MM.1S (cell line): ENCODE measurements around the gene LRIT1.

Experiments used
- DNase-seq: peaks from one replicate; pipeline ENCODE4 v3.0.0-alpha.2; 2015
- H2AFZ ChIP-seq: fragments of 300-600 bp; sonication (generic); 2 replicates; pipeline ENCODE4 v1.6.0; 2016; ENCODE audit warnings: antibody characterized with exemption, low read length
- H3F3A ChIP-seq: fragments of 300-600 bp; sonication (generic); 2 replicates; pipeline ENCODE4 v1.6.1; 2016; ENCODE audit warnings: mild to moderate bottlenecking, antibody characterized with exemption, low read length, moderate library complexity, mixed read lengths; ENCODE audit not compliant: insufficient read depth
- H3K27ac ChIP-seq: fragments of 300-600 bp; sonication (generic); 2 replicates; pipeline ENCODE4 v1.5.1; 2016; ENCODE audit warnings: mild to moderate bottlenecking, low read length
- H3K27me3 ChIP-seq: fragments of 300-600 bp; sonication (generic); replicated peaks from 2 replicates; pipeline ENCODE4 v1.6.0; 2016; ENCODE audit warnings: low read length; ENCODE audit not compliant: insufficient read depth
- H3K36me3 ChIP-seq: fragments of 300-600 bp; sonication (generic); replicated peaks from 2 replicates; pipeline ENCODE4 v1.6.1; 2016; ENCODE audit warnings: mild to moderate bottlenecking, low read length, mixed read lengths; ENCODE audit not compliant: insufficient read depth
- H3K4me1 ChIP-seq: fragments of 300-600 bp; sonication (generic); 2 replicates; pipeline ENCODE4 v1.6.1; 2016; ENCODE audit warnings: low read length, mixed read lengths
- H3K4me2 ChIP-seq: fragments of 300-600 bp; sonication (generic); 2 replicates; pipeline ENCODE4 v1.6.0; 2016; ENCODE audit warnings: low read depth, low read length
- H3K4me3 ChIP-seq: fragments of 300-600 bp; sonication (generic); 2 replicates; pipeline ENCODE4 v1.5.1; 2016; ENCODE audit warnings: low read length, mixed read lengths
- H3K79me2 ChIP-seq: fragments of 300-600 bp; sonication (generic); 2 replicates; pipeline ENCODE4 v1.6.1; 2016; ENCODE audit warnings: mixed run types, low read length, mixed read lengths
- H3K9ac ChIP-seq: fragments of 300-600 bp; sonication (generic); 2 replicates; pipeline ENCODE4 v1.6.1; 2016; ENCODE audit warnings: low read length, mixed read lengths
- H3K9me2 ChIP-seq: fragments of 300-600 bp; sonication (generic); replicated peaks from 2 replicates; pipeline ENCODE4 v1.6.1; 2016; ENCODE audit warnings: mild to moderate bottlenecking, low read length, mixed read lengths; ENCODE audit not compliant: insufficient read depth
- H3K9me3 ChIP-seq: fragments of 300-600 bp; sonication (generic); replicated peaks from 2 replicates; pipeline ENCODE4 v1.6.1; 2016; ENCODE audit warnings: mild to moderate bottlenecking, low read length, mixed read lengths; ENCODE audit not compliant: insufficient read depth
- H4K20me1 ChIP-seq: fragments of 300-600 bp; sonication (generic); 2 replicates; pipeline ENCODE4 v1.6.1; 2016; ENCODE audit warnings: mild to moderate bottlenecking, low read length, moderate library complexity, mixed read lengths; ENCODE audit not compliant: insufficient read depth
- EZH2 ChIP-seq: fragments of 300-600 bp; sonication (generic); optimal IDR thresholded peaks from 2 replicates; pipeline ENCODE3; 2017; ENCODE audit warnings: low read depth, mild to moderate bottlenecking, antibody characterized with exemption, low read length, mixed read lengths
- EZH2phosphoT487 ChIP-seq: fragments of 300-600 bp; sonication (generic); IDR thresholded peaks from 2 replicates; pipeline ENCODE4 v1.6.1; 2018; ENCODE audit warnings: antibody characterized with exemption, low read length
- TF ChIP-seq, protein P1 (sequence below): fragments of 300-600 bp; sonication (generic); IDR thresholded peaks from 2 replicates; pipeline ENCODE4 v1.5.1; 2016; ENCODE audit warnings: antibody characterized with exemption, low read length, mixed read lengths

LRIT1 gene

DNA sequence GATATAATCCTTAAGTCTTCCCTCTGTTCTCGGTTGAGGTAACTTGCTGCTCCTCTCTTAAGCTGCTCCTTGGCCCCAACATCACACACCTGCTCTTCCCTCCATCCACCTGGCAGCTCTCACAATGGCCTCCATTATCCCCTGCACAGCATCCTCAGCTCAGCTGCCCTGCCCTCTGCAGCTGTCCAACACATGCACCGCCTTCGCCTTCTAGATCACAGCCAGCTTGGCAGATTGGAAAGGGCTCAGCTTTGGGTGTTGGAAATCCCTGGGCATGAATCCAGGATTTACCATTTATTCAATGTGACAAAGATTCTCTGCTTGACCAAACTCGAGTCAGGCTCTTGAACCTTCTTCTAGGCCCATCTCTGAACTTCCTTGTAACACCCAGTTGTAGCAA is 24.1 kb upstream of the LRIT1 start:
- Histone ChIP-seq H3K27me3 (no peaks in the 10 kb centered on the region), H3K9me2 (no peaks in the 10 kb centered on the region), H3K79me2 (no peaks in the 10 kb centered on the region), H3K9me3 (no peaks in the 10 kb centered on the region), H3K27ac (no peak overlapping the region), H4K20me1 (no peaks in the 10 kb centered on the region), H3K4me1 (no peaks in the 10 kb centered on the region), H3K4me3 (no peak overlapping the region), H3F3A (no peaks in the 10 kb centered on the region), H3K4me2 (no peak overlapping the region), H2AFZ (no peak overlapping the region), H3K9ac (no peak overlapping the region), H3K36me3 (no peaks in the 10 kb centered on the region)
- no peak for DNase-seq
- no peak for TF ChIP-seq EZH2phosphoT487
- no peak for TF ChIP-seq EZH2
- TF ChIP-seq, protein P1, sequence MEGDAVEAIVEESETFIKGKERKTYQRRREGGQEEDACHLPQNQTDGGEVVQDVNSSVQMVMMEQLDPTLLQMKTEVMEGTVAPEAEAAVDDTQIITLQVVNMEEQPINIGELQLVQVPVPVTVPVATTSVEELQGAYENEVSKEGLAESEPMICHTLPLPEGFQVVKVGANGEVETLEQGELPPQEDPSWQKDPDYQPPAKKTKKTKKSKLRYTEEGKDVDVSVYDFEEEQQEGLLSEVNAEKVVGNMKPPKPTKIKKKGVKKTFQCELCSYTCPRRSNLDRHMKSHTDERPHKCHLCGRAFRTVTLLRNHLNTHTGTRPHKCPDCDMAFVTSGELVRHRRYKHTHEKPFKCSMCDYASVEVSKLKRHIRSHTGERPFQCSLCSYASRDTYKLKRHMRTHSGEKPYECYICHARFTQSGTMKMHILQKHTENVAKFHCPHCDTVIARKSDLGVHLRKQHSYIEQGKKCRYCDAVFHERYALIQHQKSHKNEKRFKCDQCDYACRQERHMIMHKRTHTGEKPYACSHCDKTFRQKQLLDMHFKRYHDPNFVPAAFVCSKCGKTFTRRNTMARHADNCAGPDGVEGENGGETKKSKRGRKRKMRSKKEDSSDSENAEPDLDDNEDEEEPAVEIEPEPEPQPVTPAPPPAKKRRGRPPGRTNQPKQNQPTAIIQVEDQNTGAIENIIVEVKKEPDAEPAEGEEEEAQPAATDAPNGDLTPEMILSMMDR: no peak

DNA sequence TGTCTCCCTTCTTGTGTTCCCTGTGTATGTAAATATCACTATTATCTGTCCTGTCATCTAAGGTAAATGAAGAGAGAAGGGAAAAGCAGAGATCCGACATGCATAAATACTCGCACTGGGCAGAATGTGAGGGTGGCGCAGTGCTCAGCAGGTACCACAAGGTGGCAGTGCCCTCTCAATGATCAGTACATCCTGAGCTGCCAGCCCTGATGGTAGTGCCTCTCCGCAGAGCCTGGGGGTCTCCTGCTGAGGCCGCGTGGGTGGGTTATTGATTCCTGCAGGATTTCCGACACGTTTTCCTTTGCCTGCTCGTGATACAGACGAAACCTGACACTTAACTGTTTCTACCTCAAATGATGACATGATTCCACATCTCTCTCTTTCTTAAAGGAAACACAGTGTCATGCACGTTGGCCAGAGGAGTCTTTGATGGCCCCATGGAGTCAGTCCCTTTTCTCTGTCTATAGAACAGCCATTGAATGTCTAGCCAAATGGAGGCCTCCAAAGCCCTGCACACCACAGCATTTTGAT is 23.3 kb upstream of the LRIT1 start:
- H3K4me3 ChIP-seq: no peak overlapping the region
- DNase-seq: peak; percentile 51
- H3F3A ChIP-seq: no peaks in the 10 kb centered on the region
- H2AFZ ChIP-seq: peak overlapping the region; percentile 12; the same call in 1 of the 2 replicates
- H3K36me3 ChIP-seq: no peaks in the 10 kb centered on the region
- TF ChIP-seq, protein P1: peak; percentile 96
- TF ChIP-seq EZH2: no peak
- H3K9me3 ChIP-seq: no peaks in the 10 kb centered on the region
- H3K79me2 ChIP-seq: no peaks in the 10 kb centered on the region
- no peak overlapping the region for H3K27ac ChIP-seq
- no peaks in the 10 kb centered on the region for H3K27me3 ChIP-seq
- no peak overlapping the region for H3K9ac ChIP-seq
- H3K9me2 ChIP-seq: no peaks in the 10 kb centered on the region
- no peaks in the 10 kb centered on the region for H3K4me1 ChIP-seq
- no peak overlapping the region for H3K4me2 ChIP-seq
- no peaks in the 10 kb centered on the region for H4K20me1 ChIP-seq

DNA sequence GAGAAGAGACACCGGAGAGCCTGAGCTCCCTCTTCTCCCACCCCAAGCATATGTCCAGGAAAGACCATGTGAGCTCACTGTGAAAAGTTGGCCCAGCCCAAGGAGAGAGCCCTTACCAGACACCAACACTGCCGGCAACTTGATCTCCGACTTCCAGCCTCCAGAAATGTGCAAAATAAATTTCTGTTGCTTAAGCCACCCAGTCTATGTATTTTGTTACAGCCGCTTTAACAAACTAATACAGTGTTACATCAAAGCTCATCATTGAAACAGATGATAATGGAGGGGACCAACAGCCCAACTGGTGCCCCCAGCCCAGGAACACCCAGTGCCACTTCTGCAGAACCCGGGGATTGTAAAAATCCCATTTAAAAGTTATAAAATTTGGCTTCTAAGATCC is 22.4 kb upstream of the LRIT1 start:
- no peak overlapping the region for H3K27ac ChIP-seq
- H3K4me2 ChIP-seq: no peak overlapping the region
- H3K36me3 ChIP-seq: no peaks in the 10 kb centered on the region
- no peak overlapping the region for H2AFZ ChIP-seq
- H3K27me3 ChIP-seq: no peaks in the 10 kb centered on the region
- no peaks in the 10 kb centered on the region for H3K4me1 ChIP-seq
- H3K79me2 ChIP-seq: no peaks in the 10 kb centered on the region
- no peak overlapping the region for H3K9ac ChIP-seq
- no peak for DNase-seq
- no peak for TF ChIP-seq EZH2phosphoT487
- no peak for TF ChIP-seq EZH2
- TF ChIP-seq, protein P1: no peak
- no peaks in the 10 kb centered on the region for H4K20me1 ChIP-seq
- H3F3A ChIP-seq: no peaks in the 10 kb centered on the region
- H3K4me3 ChIP-seq: no peak overlapping the region
- no peaks in the 10 kb centered on the region for H3K9me3 ChIP-seq
- H3K9me2 ChIP-seq: no peaks in the 10 kb centered on the region
